Gastroesophageal sphincter (tissue), 4 donors: ENCODE results near the gene VSX2. TPM values are rescaled to one million over a fixed set of nuclear protein-coding genes. Genes with fewer than 3 reads are reported as not detected.

Experiments
- ATAC-seq: fragments of 150-250 bp; one replicate; pipeline ENCODE4 v1.9.1; 2016; ENCODE audit warnings: mild to moderate bottlenecking, moderate library complexity
- H3K27ac ChIP-seq, 4 donors: fragments of 200-600 bp; sonication (generic) in 3 of 4; 1 replicate in 3 of 4; 2 replicates in 1 of 4; pipeline ENCODE4 v1.5.1; 2016 to 2019
- H3K27me3 ChIP-seq: fragments of 200-600 bp; sonication (generic); one replicate; pipeline ENCODE4 v1.5.1; 2019
- H3K36me3 ChIP-seq, 2 donors: fragments of 200-600 bp; sonication (generic); one replicate each; pipeline ENCODE4 v1.5.1; 2019; ENCODE audit warnings: control low read depth in 1 of 2
- H3K4me1 ChIP-seq, 3 donors: fragments of 200-600 bp; sonication (generic); 1 replicate in 2 of 3; 2 replicates in 1 of 3; pipeline ENCODE4 v1.5.1; 2016 to 2019; ENCODE audit warnings: control low read depth in 2 of 3
- H3K4me3 ChIP-seq, 2 donors: fragments of 200-600 bp; sonication (generic); one replicate each; pipeline ENCODE4 v1.5.1; 2019; ENCODE audit warnings: mild to moderate bottlenecking in 1 of 2, moderate library complexity in 1 of 2
- H3K9me3 ChIP-seq, 3 donors: fragments of 200-600 bp; sonication (generic); one replicate each; pipeline ENCODE4 v1.5.1; 2017 to 2019; ENCODE audit warnings: control low read depth in 2 of 3
- EP300 ChIP-seq: sonication (generic); formaldehyde crosslinking; IDR thresholded peaks from one replicate; pipeline ENCODE4 v1.6.1; 2017; ENCODE audit warnings: antibody characterized with exemption, mild to moderate bottlenecking
- POLR2A ChIP-seq, 2 donors: fragments of 450-650 bp; IDR thresholded peaks; one replicate each; pipeline ENCODE4 v1.6.1; 2017; ENCODE audit warnings: antibody characterized with exemption in 2 of 2, mild to moderate bottlenecking in 2 of 2, moderate library complexity in 1 of 2
- POLR2AphosphoS5 ChIP-seq: sonication (generic); formaldehyde crosslinking; IDR thresholded peaks from one replicate; pipeline ENCODE4 v1.6.1; 2017; ENCODE audit warnings: antibody characterized with exemption
- WGBS, 2 donors: methylation state at CpG; one replicate each; pipeline ENCODE4 v1.1.5; 2018; ENCODE audit warnings: low coverage in 1 of 2; 5-methylcytosine and 5-hydroxymethylcytosine counted together
- total RNA-seq, 4 donors: library from RNA; depleted of rRNA; stranded (reverse); fragments of >200 nt; gene quantifications; one replicate each; pipeline ENCODE4 v1.1.0, GENCODE V29; 2016
- TF ChIP-seq, protein P1 (sequence below), 4 experiments: fragments of 200-600 bp in 2 of 4; fragments of 450-650 bp in 2 of 4; sonication (generic) in 1 of 4; IDR thresholded peaks; one replicate each; pipeline ENCODE4 v1.5.1; 2017 to 2019; ENCODE audit warnings: antibody characterized with exemption in 4 of 4, mild to moderate bottlenecking in 2 of 4, moderate library complexity in 2 of 4

Gene VSX2
- total RNA-seq, 4 donors from 2014 or later: not detected

DNA sequence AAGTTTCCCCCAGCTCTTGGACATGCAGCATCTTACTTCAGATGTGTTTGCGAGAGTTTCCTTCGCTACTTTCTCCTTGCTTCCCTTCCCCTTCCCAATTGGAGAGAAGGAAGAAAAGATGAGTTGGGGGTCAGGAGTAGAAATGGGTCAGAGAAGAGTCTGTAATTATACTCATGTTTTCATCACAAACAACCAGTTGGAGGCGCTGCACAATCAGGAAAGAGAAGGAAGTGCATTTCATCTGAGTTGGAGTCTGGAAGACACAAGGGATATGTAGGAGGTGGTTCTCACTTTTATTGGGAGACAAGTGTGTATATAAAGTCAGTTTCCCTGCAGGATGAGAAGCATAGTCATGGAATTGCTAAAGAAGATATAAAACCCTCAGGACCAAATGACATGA lies 31.3 kb upstream of the VSX2 start:
- no peaks in the 10 kb centered on the region for H3K9me3 ChIP-seq
- no peak overlapping the region for H3K27ac ChIP-seq
- H3K4me3 ChIP-seq: no peak overlapping the region
- H3K27me3 ChIP-seq: peaks cover 5% of the 10 kb centered on the region
- WGBS, 2 donors: 68 to 71% methylated on average over 3 of the region's 3 CpGs
- no peak for ATAC-seq
- peaks cover 0 to 16% of the 10 kb centered on the region in 2 donors for H3K36me3 ChIP-seq
- H3K4me1 ChIP-seq: no peaks in the 10 kb centered on the region
- TF ChIP-seq EP300: no peak
- no peak for TF ChIP-seq POLR2A (IDR thresholded peaks at IDR 0.05)
- no peak for TF ChIP-seq POLR2AphosphoS5
- TF ChIP-seq, protein P1, sequence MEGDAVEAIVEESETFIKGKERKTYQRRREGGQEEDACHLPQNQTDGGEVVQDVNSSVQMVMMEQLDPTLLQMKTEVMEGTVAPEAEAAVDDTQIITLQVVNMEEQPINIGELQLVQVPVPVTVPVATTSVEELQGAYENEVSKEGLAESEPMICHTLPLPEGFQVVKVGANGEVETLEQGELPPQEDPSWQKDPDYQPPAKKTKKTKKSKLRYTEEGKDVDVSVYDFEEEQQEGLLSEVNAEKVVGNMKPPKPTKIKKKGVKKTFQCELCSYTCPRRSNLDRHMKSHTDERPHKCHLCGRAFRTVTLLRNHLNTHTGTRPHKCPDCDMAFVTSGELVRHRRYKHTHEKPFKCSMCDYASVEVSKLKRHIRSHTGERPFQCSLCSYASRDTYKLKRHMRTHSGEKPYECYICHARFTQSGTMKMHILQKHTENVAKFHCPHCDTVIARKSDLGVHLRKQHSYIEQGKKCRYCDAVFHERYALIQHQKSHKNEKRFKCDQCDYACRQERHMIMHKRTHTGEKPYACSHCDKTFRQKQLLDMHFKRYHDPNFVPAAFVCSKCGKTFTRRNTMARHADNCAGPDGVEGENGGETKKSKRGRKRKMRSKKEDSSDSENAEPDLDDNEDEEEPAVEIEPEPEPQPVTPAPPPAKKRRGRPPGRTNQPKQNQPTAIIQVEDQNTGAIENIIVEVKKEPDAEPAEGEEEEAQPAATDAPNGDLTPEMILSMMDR (IDR thresholded peaks at IDR 0.05): no peak

DNA sequence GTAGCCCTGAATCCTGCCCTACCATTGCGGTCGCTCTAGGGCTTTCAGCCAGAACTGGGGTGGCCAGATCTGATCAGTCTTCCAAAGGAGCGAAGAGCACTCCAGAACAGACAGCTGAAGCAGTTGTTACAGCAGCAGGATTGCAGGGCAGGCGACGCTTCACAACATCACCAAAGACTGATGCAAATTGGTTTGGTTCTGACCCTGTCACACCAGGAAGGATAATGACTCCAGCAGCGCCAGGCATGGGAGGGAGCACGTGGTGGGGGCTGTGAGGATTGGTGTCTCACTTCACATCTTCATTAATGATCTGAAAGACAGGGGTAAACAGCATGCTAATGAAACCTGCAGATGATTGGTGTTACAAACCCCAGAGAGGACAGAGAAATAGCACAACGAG lies 30.6 kb upstream of the VSX2 start:
- no peak overlapping the region for H3K27ac ChIP-seq
- H3K27me3 ChIP-seq: peaks cover 5% of the 10 kb centered on the region
- WGBS, 2 donors: 70 to 79% methylated on average over 2 to 6 of the region's 8 CpGs
- H3K9me3 ChIP-seq: no peaks in the 10 kb centered on the region
- ATAC-seq: no peak
- TF ChIP-seq EP300 (no peak), POLR2A (IDR thresholded peaks at IDR 0.05) (no peak), POLR2AphosphoS5 (no peak)
- TF ChIP-seq, protein P1 (IDR thresholded peaks at IDR 0.05): no peak
- H3K36me3 ChIP-seq: peaks cover 0 to 9% of the 10 kb centered on the region in 2 donors
- H3K4me3 ChIP-seq: no peak overlapping the region
- no peaks in the 10 kb centered on the region for H3K4me1 ChIP-seq

DNA sequence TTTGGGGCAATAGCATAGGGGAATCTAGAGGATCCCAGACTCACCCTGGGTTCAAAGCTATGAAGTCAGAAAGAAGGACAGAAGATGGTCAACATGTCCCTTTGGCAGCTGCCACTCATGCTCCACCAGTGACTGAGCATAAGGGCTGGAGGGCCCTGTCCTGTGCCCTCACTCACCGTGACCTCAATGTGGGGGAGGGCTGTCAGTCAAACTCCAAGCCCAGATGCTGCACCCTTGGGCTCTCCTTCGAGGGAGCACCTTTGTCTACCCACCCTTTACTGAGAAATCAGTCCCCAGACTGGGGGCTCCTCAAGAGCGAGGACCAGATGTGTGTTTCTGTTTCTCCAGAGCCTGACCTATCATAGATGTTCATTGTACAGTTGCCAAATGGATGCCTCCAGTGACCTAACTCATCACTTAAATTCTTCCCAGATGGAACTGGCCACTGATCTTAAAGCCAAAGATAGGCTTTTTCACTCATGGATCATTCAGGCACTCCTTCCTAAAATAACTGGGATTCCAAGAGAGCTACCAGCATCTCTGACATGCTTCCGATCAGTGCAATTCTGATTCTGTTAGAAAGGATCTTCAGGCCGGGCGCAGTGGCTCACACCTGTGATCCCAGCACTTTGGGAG lies 27.2 kb upstream of the VSX2 start:
- ATAC-seq: no peak
- Histone ChIP-seq H3K9me3 (no peaks in the 10 kb centered on the region), H3K27ac (no peak overlapping the region), H3K4me3 (no peak overlapping the region), H3K27me3 (peaks cover 27% of the 10 kb centered on the region), H3K36me3 (no peaks in the 10 kb centered on the region), H3K4me1 (no peaks in the 10 kb centered on the region)
- no peak for TF ChIP-seq EP300
- TF ChIP-seq POLR2A (IDR thresholded peaks at IDR 0.05): no peak
- no peak for TF ChIP-seq POLR2AphosphoS5
- TF ChIP-seq, protein P1 (IDR thresholded peaks at IDR 0.05): no peak
- WGBS, 2 donors: 50 to 86% methylated on average over 1 of the region's 6 CpGs

DNA sequence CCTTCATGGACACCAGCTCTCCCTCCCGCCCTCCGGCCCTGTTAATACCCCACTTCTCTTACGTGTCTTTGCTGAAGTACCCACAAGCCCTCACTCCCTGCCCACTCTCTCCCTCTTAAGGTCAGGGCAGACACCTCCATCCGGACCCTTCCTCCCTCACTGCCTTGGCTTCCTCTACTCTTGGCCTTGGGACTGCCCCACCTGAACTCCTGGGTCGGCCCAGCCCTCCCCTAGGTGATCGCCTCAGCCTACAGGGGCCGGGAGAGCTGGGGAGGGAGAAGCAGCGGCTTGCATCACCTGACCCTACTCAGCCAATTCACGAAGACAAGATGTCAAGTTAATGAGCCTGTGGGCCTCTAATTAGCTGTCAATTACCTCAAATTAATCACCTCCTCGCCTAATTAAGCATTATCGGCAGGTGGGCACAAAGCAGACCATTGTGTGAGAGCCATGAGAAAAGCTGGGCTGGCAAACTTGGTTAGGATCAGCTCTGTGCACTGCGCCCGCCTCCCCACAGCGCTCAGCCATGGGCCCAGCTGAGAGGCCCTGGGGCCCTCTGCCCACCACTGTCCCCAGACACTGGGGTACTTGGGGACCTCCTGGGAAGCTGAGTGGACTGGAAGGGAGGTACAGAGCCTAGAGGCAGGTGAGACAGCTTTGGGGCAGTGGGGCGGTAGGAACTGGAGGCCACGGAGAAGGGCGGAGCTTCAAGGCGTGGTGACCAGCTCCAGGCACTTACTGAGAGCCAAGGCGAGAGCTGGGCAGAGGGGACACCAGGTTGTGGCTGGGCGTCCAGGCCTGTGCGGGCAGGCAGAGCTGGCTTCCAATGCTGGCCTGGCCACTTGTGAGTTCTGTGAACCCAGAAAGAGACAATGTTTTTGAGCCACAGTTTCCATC lies 25.1 kb upstream of the VSX2 start:
- Histone ChIP-seq H3K4me3 (no peak overlapping the region), H3K4me1 (peaks cover 0 to 11% (median 0%) of the 10 kb centered on the region in 3 donors), H3K27me3 (peaks cover 48% of the 10 kb centered on the region), H3K9me3 (no peaks in the 10 kb centered on the region), H3K27ac (no peak overlapping the region), H3K36me3 (no peaks in the 10 kb centered on the region)
- ATAC-seq: no peak
- 64 to 65% methylated on average over 5 of the region's 21 CpGs for WGBS, 2 donors
- TF ChIP-seq POLR2AphosphoS5: no peak
- no peak for TF ChIP-seq POLR2A (IDR thresholded peaks at IDR 0.05)
- no peak for TF ChIP-seq EP300
- TF ChIP-seq, protein P1 (IDR thresholded peaks at IDR 0.05): no peak
